Mucosa of descending colon (tissue), 3 donors: ENCODE results near the gene NFKB1. TPM values are rescaled to one million over a fixed set of nuclear protein-coding genes. Genes with fewer than 3 reads are reported as not detected.
"Not testable (repeated sequence)": the region's sequence is repeated elsewhere in the genome, so short reads cannot be mapped to it uniquely, and the experiment has no call there.

ENCODE experiments used
- ATAC-seq: fragments of 200-7000 bp; cut with Tn5 transposase; one replicate; pipeline ENCODE4 v1.9.1; 2020; ENCODE audit warnings: mild to moderate bottlenecking, moderate library complexity
- DNase-seq, 3 donors: peaks; one replicate each; pipeline ENCODE4 v3.0.0-alpha.2; 2020
- H3K36me3 ChIP-seq: fragments of 200-600 bp; one replicate; pipeline ENCODE4 v1.8.0; 2021; ENCODE audit warnings: low read depth, mild to moderate bottlenecking
- H3K4me1 ChIP-seq: fragments of 200-600 bp; one replicate; pipeline ENCODE4 v1.8.0; 2021; ENCODE audit warnings: low read depth, mild to moderate bottlenecking
- H3K4me3 ChIP-seq: fragments of 200-600 bp; one replicate; pipeline ENCODE4 v1.8.0; 2021; ENCODE audit warnings: mild to moderate bottlenecking
- H3K9me3 ChIP-seq: fragments of 200-600 bp; one replicate; pipeline ENCODE4 v1.8.0; 2021; ENCODE audit warnings: mild to moderate bottlenecking
- intact Hi-C, 2 donors: fragments of 100-400 bp; cut with DNase I in 1 of 2; cut with micrococcal nuclease in 1 of 2; formaldehyde crosslinking; loops; one replicate each; pipeline versions ENCODE4 v1.11.0 to v1.11.1; 2022; cut with DNase I, micrococcal nuclease
- total RNA-seq, 3 donors: library from RNA; stranded (reverse); fragmentation: NEBNext Ultra II Directional in 2 of 3; extraction: Animal tissue kit (Norgen Biotek cat#: 25700) in 2 of 3; gene quantifications; one replicate each; pipeline versions ENCODE4 v1.2.1 to v1.2.4, GENCODE V29; 2021 to 2023
- TF ChIP-seq, protein P1 (sequence below): fragments of 200-600 bp; IDR thresholded peaks from one replicate; pipeline ENCODE4 v1.8.0; 2022; ENCODE audit warnings: antibody characterized with exemption, mild to moderate bottlenecking
- donor health status: DM: no; HTN: no; CAD: no; lungs with moderate emphysema.
- donor health status: DM: no; HTN: no; CAD: no.
- donor health status: DM: no; HTN: yes; CAD: no.

Gene NFKB1
- total RNA-seq, 3 donors from 2014 or later = 50.8 to 57.4 (median 53.6) TPM

DNA sequence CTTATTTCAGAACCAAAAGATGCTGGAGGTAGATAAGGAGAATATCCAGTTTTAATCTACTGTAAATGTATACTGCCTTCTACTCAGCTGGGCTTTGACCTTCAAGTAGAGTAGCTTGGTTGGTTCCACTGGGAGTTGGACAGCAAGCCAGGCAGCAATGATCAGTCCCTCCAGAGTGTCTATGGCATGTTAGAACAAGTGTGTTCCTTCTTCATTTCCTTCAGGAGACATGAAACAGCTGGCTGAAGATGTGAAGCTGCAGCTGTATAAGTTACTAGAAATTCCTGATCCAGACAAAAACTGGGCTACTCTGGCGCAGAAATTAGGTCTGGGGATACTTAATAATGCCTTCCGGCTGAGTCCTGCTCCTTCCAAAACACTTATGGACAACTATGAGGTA lies 111.1 kb downstream of the NFKB1 start:
- H3K4me3 ChIP-seq = no peak overlapping the region
- TF ChIP-seq, protein P1, sequence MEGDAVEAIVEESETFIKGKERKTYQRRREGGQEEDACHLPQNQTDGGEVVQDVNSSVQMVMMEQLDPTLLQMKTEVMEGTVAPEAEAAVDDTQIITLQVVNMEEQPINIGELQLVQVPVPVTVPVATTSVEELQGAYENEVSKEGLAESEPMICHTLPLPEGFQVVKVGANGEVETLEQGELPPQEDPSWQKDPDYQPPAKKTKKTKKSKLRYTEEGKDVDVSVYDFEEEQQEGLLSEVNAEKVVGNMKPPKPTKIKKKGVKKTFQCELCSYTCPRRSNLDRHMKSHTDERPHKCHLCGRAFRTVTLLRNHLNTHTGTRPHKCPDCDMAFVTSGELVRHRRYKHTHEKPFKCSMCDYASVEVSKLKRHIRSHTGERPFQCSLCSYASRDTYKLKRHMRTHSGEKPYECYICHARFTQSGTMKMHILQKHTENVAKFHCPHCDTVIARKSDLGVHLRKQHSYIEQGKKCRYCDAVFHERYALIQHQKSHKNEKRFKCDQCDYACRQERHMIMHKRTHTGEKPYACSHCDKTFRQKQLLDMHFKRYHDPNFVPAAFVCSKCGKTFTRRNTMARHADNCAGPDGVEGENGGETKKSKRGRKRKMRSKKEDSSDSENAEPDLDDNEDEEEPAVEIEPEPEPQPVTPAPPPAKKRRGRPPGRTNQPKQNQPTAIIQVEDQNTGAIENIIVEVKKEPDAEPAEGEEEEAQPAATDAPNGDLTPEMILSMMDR = no peak
- peaks cover 5% of the 10 kb centered on the region for H3K36me3 ChIP-seq
- no peaks in the 10 kb centered on the region for H3K9me3 ChIP-seq
- intact Hi-C loops = loop anchor here (10.0 kb wide), 1 partner anchor 167 kb away; no protein-coding TSS in a partner anchor
- no peak for DNase-seq
- peaks cover 5% of the 10 kb centered on the region for H3K4me1 ChIP-seq
- no peak for ATAC-seq

DNA sequence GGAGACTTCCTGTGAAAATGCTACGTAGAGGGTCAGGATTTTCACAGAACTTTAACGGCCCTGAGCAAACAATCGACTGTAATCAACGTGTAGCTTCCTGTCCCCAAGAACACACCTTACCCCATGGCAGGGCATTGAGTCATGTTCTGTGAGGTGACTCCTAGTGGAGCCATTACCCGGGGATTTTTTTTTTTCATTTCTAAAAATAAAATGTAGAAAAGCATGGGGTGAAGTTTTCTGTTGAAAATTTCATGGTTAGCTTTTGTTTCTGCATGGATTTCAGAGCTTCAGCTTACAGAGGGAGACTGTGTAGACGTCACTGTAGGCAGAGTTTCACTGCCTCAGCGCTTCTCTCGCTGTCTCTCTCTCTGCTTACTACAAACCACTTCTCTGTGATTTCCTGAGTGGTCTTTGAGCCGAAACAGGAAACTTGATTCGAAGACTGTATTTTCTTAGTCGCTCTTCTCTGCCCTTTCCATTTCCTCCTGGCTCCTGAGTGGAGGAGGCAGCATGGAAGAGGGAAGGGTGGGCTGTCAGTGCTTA lies 111.7 kb downstream of the NFKB1 start:
- no peak for DNase-seq
- ATAC-seq = peak; percentile 86
- Histone ChIP-seq H3K4me3 (no peak overlapping the region), H3K9me3 (no peaks in the 10 kb centered on the region), H3K36me3 (peaks cover 5% of the 10 kb centered on the region), H3K4me1 (peaks cover 5% of the 10 kb centered on the region)
- intact Hi-C loops = loop anchor here (10.0 kb wide), 1 partner anchor 168 kb away; no protein-coding TSS in a partner anchor
- TF ChIP-seq, protein P1 = no peak

DNA sequence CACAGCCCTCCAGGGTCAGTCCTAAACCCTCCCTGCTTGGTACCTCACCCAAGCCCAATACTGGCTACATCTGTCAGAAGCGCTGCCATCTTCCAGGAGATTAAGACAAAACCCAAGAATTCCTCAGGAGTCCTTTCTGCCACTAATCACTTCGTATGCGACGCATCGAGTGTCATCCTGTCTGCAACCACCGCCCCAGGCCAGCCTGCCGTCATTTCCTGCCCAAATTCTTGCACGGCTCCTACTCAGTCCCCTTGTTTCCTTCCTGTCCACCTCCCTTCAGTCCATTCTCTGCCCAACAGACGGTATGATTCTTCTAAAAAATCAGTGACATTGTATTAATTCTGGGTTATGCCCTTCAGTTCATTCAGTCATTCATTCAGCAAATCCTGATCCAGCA lies 113.6 kb downstream of the NFKB1 start:
- peak; percentile 27 for ATAC-seq
- H3K4me1 ChIP-seq = peaks cover 5% of the 10 kb centered on the region
- no peaks in the 10 kb centered on the region for H3K9me3 ChIP-seq
- intact Hi-C loops = loop anchor here (10.0 kb wide), 1 partner anchor 170 kb away; no protein-coding TSS in a partner anchor
- DNase-seq = peak in 1 of 3 donors; percentile 42
- TF ChIP-seq, protein P1 = no peak
- H3K4me3 ChIP-seq = no peak overlapping the region
- H3K36me3 ChIP-seq = peaks cover 5% of the 10 kb centered on the region

DNA sequence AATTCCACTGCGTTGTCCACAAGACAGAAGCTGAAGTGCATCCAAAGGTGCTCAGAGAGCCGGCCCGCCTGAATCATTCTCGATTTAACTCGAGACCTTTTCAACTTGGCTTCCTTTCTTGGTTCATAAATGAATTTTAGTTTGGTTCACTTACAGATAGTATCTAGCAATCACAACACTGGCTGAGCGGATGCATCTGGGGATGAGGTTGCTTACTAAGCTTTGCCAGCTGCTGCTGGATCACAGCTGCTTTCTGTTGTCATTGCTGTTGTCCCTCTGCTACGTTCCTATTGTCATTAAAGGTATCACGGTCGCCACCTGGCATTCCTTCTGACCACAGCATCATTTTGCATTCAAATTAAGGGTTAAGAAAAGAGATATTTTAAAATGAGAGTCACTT lies 115.5 kb downstream of the NFKB1 start:
- H3K9me3 ChIP-seq = no peaks in the 10 kb centered on the region
- DNase-seq = peak in 1 of 3 donors; percentile 32
- TF ChIP-seq, protein P1 = no peak
- peaks cover 5% of the 10 kb centered on the region for H3K36me3 ChIP-seq
- no peak for ATAC-seq
- no peak overlapping the region for H3K4me3 ChIP-seq
- peaks cover 9% of the 10 kb centered on the region for H3K4me1 ChIP-seq
- intact Hi-C loops = loop anchor here (10.0 kb wide), 1 partner anchor 172 kb away; no protein-coding TSS in a partner anchor

DNA sequence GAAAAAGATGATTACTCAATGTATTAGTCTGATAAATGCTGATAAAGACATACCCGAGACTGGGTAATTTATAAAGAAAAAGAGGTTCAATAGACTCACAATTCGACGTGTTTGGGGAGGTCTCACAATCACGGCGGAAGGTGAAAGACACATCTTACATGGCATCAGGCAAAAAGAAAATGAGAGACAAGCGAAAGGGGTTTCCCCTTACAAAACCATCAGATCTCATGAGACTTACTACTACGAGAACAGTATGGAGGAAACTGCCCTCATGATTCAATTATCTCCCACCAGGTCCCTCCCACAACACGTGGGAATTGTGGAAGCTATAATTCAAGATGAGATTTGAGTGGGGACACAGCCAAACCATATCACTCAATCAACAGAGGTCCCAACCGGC lies 117.9 kb downstream of the NFKB1 start:
- intact Hi-C loops = loop anchor here (10.0 kb wide), 1 partner anchor 174 kb away; no protein-coding TSS in a partner anchor
- H3K9me3 ChIP-seq, H3K4me1 ChIP-seq, H3K4me3 ChIP-seq, H3K36me3 ChIP-seq, DNase-seq, ATAC-seq: not testable (repeated sequence)

DNA sequence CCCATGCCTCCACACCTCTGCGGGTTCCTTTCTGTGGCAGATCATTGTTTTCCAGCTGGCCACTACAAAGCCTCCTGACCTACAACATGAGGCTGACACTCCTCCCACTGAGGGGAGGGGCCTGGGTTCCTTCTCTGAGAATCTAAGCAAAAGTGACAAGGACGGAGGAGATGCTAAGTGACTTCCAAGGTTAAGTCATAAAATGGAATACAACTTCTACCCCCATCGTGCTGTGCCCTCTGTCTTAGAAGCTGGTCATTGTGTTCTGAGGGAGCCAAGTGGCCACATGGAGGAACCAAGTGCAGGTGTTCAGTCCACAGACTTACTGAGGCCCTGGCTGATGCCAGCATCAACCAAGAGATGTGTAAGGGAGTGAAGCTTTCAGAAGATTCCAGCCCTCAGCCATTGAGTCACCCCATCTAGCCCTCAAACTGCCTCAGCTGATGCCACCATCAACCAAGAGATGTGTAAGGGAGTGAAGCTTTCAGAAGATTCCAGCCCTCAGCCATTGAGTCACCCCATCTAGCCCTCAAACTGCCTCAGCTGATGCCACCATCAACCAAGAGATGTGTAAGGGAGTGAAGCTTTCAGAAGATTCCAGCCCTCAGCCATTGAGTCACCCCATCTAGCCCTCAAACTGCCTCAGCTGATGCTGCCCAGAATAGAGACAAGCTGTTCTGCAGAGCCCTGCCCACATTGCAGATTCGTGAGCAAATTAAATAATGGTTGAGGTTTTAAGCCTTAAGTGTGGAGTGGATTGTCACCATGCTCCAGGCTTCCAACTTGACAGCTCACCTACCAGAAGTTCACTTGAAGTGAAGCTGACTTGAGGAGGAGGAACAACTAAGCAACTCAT lies 118.8 kb downstream of the NFKB1 start:
- peak; percentile 9 for ATAC-seq
- not testable (repeated sequence) for H3K4me3 ChIP-seq, H3K9me3 ChIP-seq, H3K36me3 ChIP-seq, DNase-seq, H3K4me1 ChIP-seq
- intact Hi-C loops = loop anchor here (5.0 to 10.0 kb wide), 3 partner anchors 175 to 395 kb away; partner anchors contain the start of gene SLC9B1 (in 1 of the 2)
